A673 (cell line): ENCODE results near the gene NCAPD3. TPM values are rescaled to one million over a fixed set of nuclear protein-coding genes. Genes with fewer than 3 reads are reported as not detected.

Experiments
- BruUV-seq: library from RNA; stranded (reverse); fragments of 400-500 nt; replicated peaks from 2 replicates; lab custom pipeline; 2021; lab: Mats Ljungman, UMichigan
- CTCF ChIA-PET: fragments of 300-600 bp; sonication (Branson Sonifier 250); formaldehyde crosslinking; loops from one replicate; lab custom pipeline; 2022; ENCODE audit warnings: antibody characterized with exemption; lab: Charles Lee
- POLR2A ChIA-PET: fragments of 300-600 bp; sonication (Branson Sonifier 250); formaldehyde crosslinking; loops from one replicate; lab custom pipeline; 2022; ENCODE audit warnings: antibody characterized with exemption; ENCODE audit not compliant: low non-redundant PET; lab: Charles Lee
- DNase-seq: peaks from one replicate; pipeline ENCODE4 v3.0.0-alpha.2; 2015; ENCODE audit warnings: low spot score
- H3K27ac ChIP-seq: fragments of 200-600 bp; sonication (generic); 2 replicates; pipeline ENCODE4 v1.5.1; 2016; ENCODE audit warnings: mixed run types, low read depth, mild to moderate bottlenecking, mixed read lengths, antibody characterized with exemption, low read length; ENCODE audit not compliant: poor library complexity, severe bottlenecking
- H3K27me3 ChIP-seq: fragments of 200-600 bp; sonication (generic); replicated peaks from 2 replicates; pipeline ENCODE4 v1.6.1; 2017; ENCODE audit warnings: mixed run types, low read depth, mild to moderate bottlenecking, mixed read lengths, antibody characterized with exemption, low read length; ENCODE audit not compliant: insufficient read depth, poor library complexity
- H3K36me3 ChIP-seq: fragments of 200-600 bp; sonication (generic); 2 replicates; pipeline ENCODE4 v1.6.1; 2016; ENCODE audit warnings: mixed run types, mild to moderate bottlenecking, mixed read lengths, antibody characterized with exemption, low read length; ENCODE audit not compliant: insufficient read depth, poor library complexity, severe bottlenecking
- H3K4me1 ChIP-seq: fragments of 200-600 bp; sonication (generic); 2 replicates; pipeline ENCODE4 v1.6.1; 2017; ENCODE audit warnings: mixed run types, mild to moderate bottlenecking, mixed read lengths, antibody characterized with exemption, low read length; ENCODE audit not compliant: insufficient read depth, poor library complexity, severe bottlenecking
- H3K4me3 ChIP-seq: fragments of 200-600 bp; sonication (generic); 2 replicates; pipeline ENCODE4 v1.5.1; 2016; ENCODE audit warnings: low read depth, mixed run types, mild to moderate bottlenecking, mixed read lengths, low read length; ENCODE audit not compliant: poor library complexity, severe bottlenecking
- H3K9me3 ChIP-seq: fragments of 200-600 bp; sonication (generic); 2 replicates; pipeline ENCODE4 v1.6.1; 2016; ENCODE audit warnings: mixed run types, low read depth, mild to moderate bottlenecking, mixed read lengths, antibody characterized with exemption, low read length; ENCODE audit not compliant: poor library complexity, severe bottlenecking
- CTCF ChIP-seq: fragments of 300-800, 200-600 bp; sonication (generic); conservative IDR thresholded peaks from 2 replicates; pipeline ENCODE4 v1.5.1; 2017; ENCODE audit warnings: low read depth, mild to moderate bottlenecking, antibody characterized with exemption, low read length, moderate library complexity, mixed read lengths
- EZH2 ChIP-seq: fragments of 200-600 bp; sonication (generic); IDR thresholded peaks from 2 replicates; pipeline ENCODE4 v1.6.1; 2017; ENCODE audit warnings: borderline replicate concordance, low read depth, mild to moderate bottlenecking, mixed read lengths, antibody characterized with exemption, low read length; ENCODE audit not compliant: poor library complexity, severe bottlenecking
- intact Hi-C: fragments of 100-400 bp; cut with micrococcal nuclease; formaldehyde crosslinking; loops from one replicate; pipeline ENCODE4 v1.10.0; 2022; ENCODE audit not compliant: unreplicated experiment
- total RNA-seq: library from RNA; stranded (reverse); gene quantifications from 2 replicates; pipeline ENCODE4 v1.2.3, GENCODE V29; 2021

Gene NCAPD3
- total RNA-seq, 1 experiment from 2014 or later, result 127 TPM

- intact Hi-C loops, result no loop called here
- peaks cover 23% of the 10 kb centered on the region for H3K36me3 ChIP-seq
- H3K27ac ChIP-seq, result no peak overlapping the region
- TF ChIP-seq EZH2 (no peak), CTCF (no peak)
- H3K4me3 ChIP-seq, result no peak overlapping the region
- POLR2A ChIA-PET, result no interaction called here
- H3K9me3 ChIP-seq, result no peaks in the 10 kb centered on the region
- CTCF ChIA-PET, result no interaction called here
- no peaks in the 10 kb centered on the region for H3K27me3 ChIP-seq
- no peaks in the 10 kb centered on the region for H3K4me1 ChIP-seq
- no peak for DNase-seq
- no TSS peak for BruUV-seq
Measured at GRCh38 chr11:134150195-134150903, 73.4 kb downstream of the NCAPD3 start.

GRCh38 chr11:134149371-134149770 is 74.4 kb downstream of the NCAPD3 start:
- POLR2A ChIA-PET, result no interaction called here
- no TSS peak for BruUV-seq
- TF ChIP-seq CTCF, result no peak
- no peak for TF ChIP-seq EZH2
- Histone ChIP-seq H3K9me3 (no peaks in the 10 kb centered on the region), H3K36me3 (peaks cover 23% of the 10 kb centered on the region), H3K4me3 (no peak overlapping the region), H3K4me1 (no peaks in the 10 kb centered on the region), H3K27ac (no peak overlapping the region), H3K27me3 (no peaks in the 10 kb centered on the region)
- CTCF ChIA-PET, result no interaction called here
- intact Hi-C loops, result no loop called here
- no peak for DNase-seq

- DNase-seq, result no peak
- CTCF ChIA-PET, result no interaction called here
- H3K4me1 ChIP-seq, result no peaks in the 10 kb centered on the region
- no peak overlapping the region for H3K4me3 ChIP-seq
- intact Hi-C loops, result no loop called here
- no peaks in the 10 kb centered on the region for H3K27me3 ChIP-seq
- H3K36me3 ChIP-seq, result peaks cover 15% of the 10 kb centered on the region
- BruUV-seq, result no TSS peak
- TF ChIP-seq EZH2 (no peak), CTCF (no peak)
- no peaks in the 10 kb centered on the region for H3K9me3 ChIP-seq
- H3K27ac ChIP-seq, result no peak overlapping the region
- POLR2A ChIA-PET, result no interaction called here
Measured at GRCh38 chr11:134146598-134146997, 77.2 kb downstream of the NCAPD3 start.
